Nephron progenitor cell (in vitro differentiated cells): Measurements from ENCODE around the gene SNCAIP.

Source experiments
- DNase-seq: peaks from one replicate; pipeline ENCODE4 v3.0.0; 2021
- H3K27ac Mint-ChIP-seq: 2 replicates; pipeline ENCODE4 v1.8.0; 2021; ENCODE audit warnings: mild to moderate bottlenecking, moderate library complexity, mixed read lengths
- H3K27me3 Mint-ChIP-seq: 2 replicates; pipeline ENCODE4 v1.8.0; 2021; ENCODE audit warnings: mild to moderate bottlenecking, low read depth, mixed read lengths; ENCODE audit not compliant: poor library complexity
- H3K36me3 Mint-ChIP-seq: 2 replicates; pipeline ENCODE4 v1.8.0; 2021; ENCODE audit warnings: low read depth, mixed read lengths
- H3K4me1 Mint-ChIP-seq: 2 replicates; pipeline ENCODE4 v1.8.0; 2021; ENCODE audit warnings: mixed read lengths
- H3K4me3 Mint-ChIP-seq: 2 replicates; pipeline ENCODE4 v1.8.0; 2021; ENCODE audit warnings: mild to moderate bottlenecking, moderate library complexity, mixed read lengths
- H3K9me3 Mint-ChIP-seq: 2 replicates; pipeline ENCODE4 v1.8.0; 2021; ENCODE audit warnings: mild to moderate bottlenecking, moderate library complexity, mixed read lengths
- CTCF ChIP-seq: fragments of 200-600 bp; sonication (generic); IDR thresholded peaks from 2 replicates; pipeline ENCODE4 v1.5.0; 2021; ENCODE audit warnings: antibody characterized with exemption

The SNCAIP gene

GRCh38 chr5:122297587-122298298 is 14.3 kb upstream of the SNCAIP start:
- Mint-ChIP-seq H3K36me3 (peaks cover 11% of the 10 kb centered on the region), H3K9me3 (peaks cover 17% of the 10 kb centered on the region), H3K27me3 (peaks cover 7% of the 10 kb centered on the region), H3K27ac (peak overlapping the region; percentile 38), H3K4me1 (peaks cover 11% of the 10 kb centered on the region), H3K4me3 (no peak overlapping the region)
- TF ChIP-seq CTCF: no peak
- no peak for DNase-seq

GRCh38 chr5:122300374-122300773 is 11.7 kb upstream of the SNCAIP start:
- no peak for TF ChIP-seq CTCF
- no peak for DNase-seq
- Mint-ChIP-seq H3K9me3 (no peaks in the 10 kb centered on the region), H3K36me3 (no peaks in the 10 kb centered on the region), H3K4me1 (peaks cover 11% of the 10 kb centered on the region), H3K27me3 (peaks cover 5% of the 10 kb centered on the region), H3K27ac (no peak overlapping the region), H3K4me3 (no peak overlapping the region)

- H3K27me3 Mint-ChIP-seq: peaks cover 5% of the 10 kb centered on the region
- H3K4me1 Mint-ChIP-seq: peaks cover 12% of the 10 kb centered on the region
- H3K36me3 Mint-ChIP-seq: no peaks in the 10 kb centered on the region
- DNase-seq: no peak
- H3K4me3 Mint-ChIP-seq: no peak overlapping the region
- no peak for TF ChIP-seq CTCF
- H3K27ac Mint-ChIP-seq: no peak overlapping the region
- H3K9me3 Mint-ChIP-seq: peaks cover 1% of the 10 kb centered on the region
These were observed 11.0 kb upstream of the SNCAIP start for GRCh38 chr5:122301016-122301415.

- Mint-ChIP-seq H3K4me3 (no peak overlapping the region), H3K27ac (no peak overlapping the region), H3K9me3 (peaks cover 8% of the 10 kb centered on the region), H3K27me3 (peaks cover 5% of the 10 kb centered on the region), H3K36me3 (no peaks in the 10 kb centered on the region), H3K4me1 (peaks cover 7% of the 10 kb centered on the region)
- no peak for TF ChIP-seq CTCF
- no peak for DNase-seq
These were observed 7.4 kb upstream of the SNCAIP start for GRCh38 chr5:122304471-122305215.

- no peak for DNase-seq
- no peak overlapping the region for H3K4me3 Mint-ChIP-seq
- peaks cover 18% of the 10 kb centered on the region for H3K4me1 Mint-ChIP-seq
- no peaks in the 10 kb centered on the region for H3K36me3 Mint-ChIP-seq
- TF ChIP-seq CTCF: no peak
- peaks cover 10% of the 10 kb centered on the region for H3K27me3 Mint-ChIP-seq
- peaks cover 8% of the 10 kb centered on the region for H3K9me3 Mint-ChIP-seq
- peak overlapping the region; percentile 39 for H3K27ac Mint-ChIP-seq
These were observed 5.6 kb upstream of the SNCAIP start for GRCh38 chr5:122306461-122306860.

- H3K36me3 Mint-ChIP-seq: no peaks in the 10 kb centered on the region
- peaks cover 46% of the 10 kb centered on the region for H3K27me3 Mint-ChIP-seq
- DNase-seq: no peak
- H3K9me3 Mint-ChIP-seq: peaks cover 14% of the 10 kb centered on the region
- no peak overlapping the region for H3K27ac Mint-ChIP-seq
- TF ChIP-seq CTCF: no peak
- peaks cover 31% of the 10 kb centered on the region for H3K4me1 Mint-ChIP-seq
- peak overlapping the region; percentile 89 for H3K4me3 Mint-ChIP-seq
These were observed 1.1 kb upstream of the SNCAIP start for GRCh38 chr5:122310889-122311288.
